GM21367 (cell line): ENCODE data around the gene HASPIN.
A peak's percentile ranks its signal among the peaks of the same experiment; 100 is the strongest.
"Not testable (repeated sequence)": the region's sequence is repeated elsewhere in the genome, so short reads cannot be mapped to it uniquely, and the experiment has no call there.

Experiments
- ATAC-seq: cut with Tn5 transposase; IDR thresholded peaks from one replicate; pipeline ENCODE4 v1.9.1; 2021; ENCODE audit not compliant: unreplicated experiment

Gene HASPIN

DNA sequence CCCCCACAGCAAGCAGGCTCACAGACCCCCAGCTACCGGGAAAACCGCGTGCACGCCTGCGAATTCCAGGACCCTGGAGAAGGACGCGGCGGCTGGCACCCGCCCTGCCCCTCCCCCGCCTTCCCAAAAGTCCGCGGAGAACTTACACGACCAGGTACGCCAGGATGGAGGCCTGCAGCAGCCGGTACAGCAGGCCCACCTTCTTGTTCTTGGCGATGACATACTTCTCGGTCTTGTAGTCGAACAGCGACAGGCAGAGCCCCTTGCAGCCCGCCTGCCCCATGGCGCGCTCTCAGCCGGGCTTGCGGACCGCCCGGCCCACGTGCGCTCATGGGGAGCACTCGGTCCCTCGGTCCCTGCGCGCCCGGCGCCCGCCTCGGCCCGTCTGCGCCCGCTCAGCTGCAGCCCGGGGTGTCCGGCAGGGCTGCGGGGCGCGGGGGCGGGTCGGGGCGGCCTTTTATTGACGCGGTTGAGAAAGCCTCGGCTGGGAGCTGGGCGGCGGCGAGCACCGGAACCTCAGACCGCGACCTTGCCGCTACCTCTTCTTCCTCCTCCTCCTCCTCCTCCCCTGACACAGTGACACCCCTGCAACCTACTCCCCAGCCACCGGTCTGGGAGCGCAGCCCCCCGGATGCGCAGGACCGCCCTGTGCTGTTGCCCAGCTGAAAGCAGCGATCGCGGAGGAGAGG lies 27.8 kb upstream of the HASPIN start, which contains the start of gene P2RX5:
Gene P2RX5 (minus strand): TSS at position 433 of the 689 bp plus-strand sequence. CDS start 150 bp downstream, at position 283.
- ATAC-seq: no peak

- no peak for ATAC-seq
These were observed 26.6 kb upstream of the HASPIN start for GRCh38 chr17:3697103-3697476.

DNA sequence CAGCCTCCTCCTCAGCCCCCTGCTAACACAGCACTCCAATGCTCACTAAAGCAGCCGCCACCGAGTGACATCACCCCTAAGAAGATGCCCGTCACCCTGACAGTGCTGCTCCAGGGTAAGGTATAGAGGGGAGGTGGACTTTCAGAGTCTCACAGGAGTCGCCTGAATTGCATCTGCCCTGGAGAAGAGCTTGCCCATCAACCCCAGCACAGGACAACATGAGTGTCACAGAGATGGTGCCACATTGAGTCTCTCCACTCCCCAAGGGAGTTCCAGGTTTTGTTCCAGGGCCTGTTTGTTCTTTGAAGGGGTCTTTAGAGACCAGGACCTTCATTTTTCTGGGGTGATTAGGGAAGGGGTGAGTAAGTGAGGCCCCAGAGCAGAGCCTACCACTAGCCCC lies 25.6 kb upstream of the HASPIN start:
- no peak for ATAC-seq

DNA sequence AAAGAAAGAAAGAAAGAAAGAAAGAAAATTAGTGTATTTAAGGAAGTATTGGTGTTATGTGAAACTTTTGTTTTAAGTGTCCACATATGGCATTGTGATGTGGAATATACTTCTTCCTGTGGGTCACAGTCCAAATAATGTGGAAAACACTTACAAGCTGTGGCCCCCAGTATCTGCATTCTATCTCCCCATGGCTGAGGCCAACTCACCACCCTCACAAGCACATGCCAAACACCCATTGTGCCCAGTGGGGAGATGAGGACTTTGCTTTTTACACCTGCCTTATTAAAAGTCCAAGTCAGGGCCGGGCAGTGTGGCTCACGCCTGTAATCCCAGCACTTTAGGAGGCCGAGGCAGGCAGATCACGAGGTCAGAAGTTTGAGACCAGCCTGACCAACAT lies 23.8 kb upstream of the HASPIN start:
- no peak for ATAC-seq

DNA sequence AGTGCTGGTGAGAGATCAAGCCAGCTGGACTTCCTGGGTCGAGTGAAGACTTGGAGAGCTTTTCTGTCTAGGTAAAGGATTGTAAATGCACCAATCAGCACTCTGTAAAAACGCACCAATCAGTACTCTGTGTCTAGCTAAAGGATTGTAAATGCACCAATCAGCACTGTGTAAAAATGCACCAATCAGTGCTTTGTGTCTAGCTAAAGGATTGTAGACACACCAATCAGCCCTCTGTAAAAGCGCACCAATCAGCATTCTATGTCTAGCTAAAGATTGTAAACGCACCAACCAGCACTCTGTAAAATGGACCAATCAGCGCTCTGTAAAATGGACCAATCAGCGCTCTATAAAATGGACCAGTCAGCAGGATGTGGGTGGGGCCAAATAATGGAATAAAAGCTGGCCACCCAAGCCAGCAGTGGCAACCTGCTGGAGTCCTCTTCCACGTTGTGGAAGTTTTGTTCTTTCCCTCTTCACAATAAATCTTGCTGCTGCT lies 21.6 kb upstream of the HASPIN start:
- not testable (repeated sequence) for ATAC-seq

- no peak for ATAC-seq
These were observed 18.6 kb upstream of the HASPIN start for GRCh38 chr17:3704931-3705717.

DNA sequence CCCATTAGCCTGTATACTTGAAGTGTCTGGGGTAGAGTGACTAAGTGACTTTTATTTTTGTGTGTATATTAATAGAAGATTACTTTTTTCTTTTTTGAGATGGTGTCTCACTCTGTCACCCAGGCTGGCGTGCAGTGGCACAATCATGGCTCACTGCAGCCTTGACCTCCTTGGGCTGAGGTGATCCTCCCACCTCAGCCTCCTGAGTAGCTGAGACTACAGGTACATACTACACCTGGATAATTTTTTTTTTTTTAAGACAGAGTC lies 18.1 kb upstream of the HASPIN start:
- ATAC-seq: not testable (repeated sequence)

- no peak for ATAC-seq
These were observed 15.3 kb upstream of the HASPIN start for GRCh38 chr17:3708366-3708765.

GRCh38 chr17:3710951-3711383 lies 12.7 kb upstream of the HASPIN start:
- peak; percentile 72 for ATAC-seq

GRCh38 chr17:3712811-3713463 lies 10.8 kb upstream of the HASPIN start:
- ATAC-seq: no peak

GRCh38 chr17:3715296-3715695 lies 8.4 kb upstream of the HASPIN start:
- ATAC-seq: no peak

DNA sequence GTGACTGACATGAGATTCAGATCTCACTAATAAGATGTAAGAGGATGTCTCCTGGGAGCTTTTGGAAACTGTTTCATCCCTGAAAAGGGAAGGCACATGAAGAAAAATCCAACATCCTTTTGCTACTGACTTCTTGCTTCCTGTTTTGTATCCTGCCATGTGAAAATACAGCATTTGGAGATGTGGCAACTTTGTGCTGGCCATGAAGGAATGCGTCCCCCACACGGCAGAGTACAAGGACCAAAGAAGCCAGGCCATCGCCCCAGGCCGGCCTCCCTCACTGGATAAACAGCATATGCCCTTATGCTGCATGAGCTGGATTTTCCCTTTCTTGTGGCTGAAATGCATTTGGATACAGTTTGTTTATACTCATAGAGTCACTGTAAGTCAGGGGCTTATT lies 5.5 kb upstream of the HASPIN start:
- ATAC-seq: no peak

DNA sequence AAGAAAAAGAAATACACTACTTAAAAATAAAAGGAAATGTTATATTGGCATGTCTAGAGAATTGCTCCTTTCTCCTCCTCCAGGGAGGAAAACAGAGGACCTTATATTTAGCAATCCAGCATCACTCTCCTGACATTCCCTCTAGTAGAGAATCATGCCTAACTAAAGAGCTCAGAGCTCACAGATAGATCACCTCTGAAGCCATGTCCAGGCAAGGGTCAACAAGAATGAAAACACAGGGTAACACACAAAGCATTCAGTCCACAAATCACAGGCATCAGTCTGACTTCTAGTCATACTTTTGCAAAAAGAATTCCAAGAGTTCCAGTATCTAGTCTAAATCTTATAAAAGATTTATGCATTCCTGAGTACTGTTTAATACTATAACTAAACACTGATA lies 4.4 kb upstream of the HASPIN start:
- no peak for ATAC-seq

DNA sequence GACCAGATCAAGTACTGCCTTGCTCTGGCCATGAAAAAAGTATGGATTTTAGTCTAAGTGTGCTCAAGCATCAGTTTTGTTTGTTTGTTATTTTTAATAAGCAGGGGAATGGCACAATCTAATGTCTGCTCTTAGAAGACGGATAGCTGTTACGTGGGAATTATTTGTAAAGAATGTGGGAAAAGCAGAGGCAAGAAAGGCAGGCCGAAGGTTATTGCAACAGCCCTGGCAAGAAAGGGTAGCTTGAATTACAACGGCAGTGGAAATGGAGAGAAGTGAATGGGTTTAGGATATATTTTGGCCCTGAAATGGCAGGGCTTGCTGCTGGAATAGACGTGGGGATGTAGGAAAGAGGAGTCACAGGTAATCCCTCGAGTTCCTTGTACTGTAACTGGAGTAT lies 987 bp upstream of the HASPIN start:
- no peak for ATAC-seq

GRCh38 chr17:3723188-3723555 lies 531 bp upstream of the HASPIN start:
- ATAC-seq: peak; percentile 4

GRCh38 chr17:3724378-3725077 lies 825 bp downstream of the HASPIN start:
- no peak for ATAC-seq

DNA sequence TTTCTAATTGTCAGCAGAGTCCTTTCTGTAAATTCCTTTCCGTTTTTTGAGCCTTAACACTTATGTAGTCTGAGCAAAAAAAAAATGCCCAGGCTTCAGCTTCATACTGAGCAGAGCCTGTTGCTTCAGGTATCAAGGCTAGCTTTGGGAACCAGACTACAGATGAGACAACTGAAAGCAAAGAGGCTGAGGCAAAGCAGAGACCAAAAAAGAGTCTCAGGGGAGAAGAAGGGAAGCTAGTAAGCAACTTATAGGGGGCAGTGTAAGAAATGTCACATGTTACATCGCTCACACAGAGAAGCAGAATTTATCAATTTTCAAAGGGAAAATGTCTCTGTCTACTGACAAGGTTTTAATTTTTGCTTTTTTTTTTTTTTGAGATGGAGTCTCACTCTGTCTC lies 3.3 kb downstream of the HASPIN start:
- no peak for ATAC-seq

- ATAC-seq: not testable (repeated sequence)
These were observed 4.4 kb downstream of the HASPIN start for GRCh38 chr17:3728099-3728498.

GRCh38 chr17:3729881-3730280 lies 6.2 kb downstream of the HASPIN start:
- no peak for ATAC-seq

GRCh38 chr17:3730881-3731429 lies 7.3 kb downstream of the HASPIN start:
- no peak for ATAC-seq

DNA sequence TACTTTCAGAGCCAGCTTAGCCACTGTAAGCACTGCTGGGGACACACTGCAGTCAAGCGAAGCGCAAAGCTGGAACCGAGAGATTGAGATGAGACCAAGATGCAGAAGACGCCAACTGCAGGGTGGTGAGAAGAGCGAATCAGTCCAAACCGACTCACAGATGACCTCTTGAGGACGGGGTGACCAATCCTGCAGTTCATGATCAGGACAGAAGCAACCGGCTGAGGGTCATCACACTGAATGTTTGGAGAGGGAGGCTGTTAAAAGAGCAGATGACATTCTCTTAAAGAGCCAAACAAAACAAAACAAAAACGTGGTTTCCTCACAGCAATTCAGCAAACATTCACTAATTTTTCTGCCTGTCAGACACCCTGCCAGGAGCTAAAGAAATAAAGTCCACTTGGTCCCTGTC lies 8.5 kb downstream of the HASPIN start:
- ATAC-seq: no peak
